Karpas-422 (cell line): ENCODE data around the gene MGAM2. TPM values are rescaled to one million over a fixed set of nuclear protein-coding genes. Genes with fewer than 3 reads are reported as not detected.

Source experiments
- DNase-seq: peaks from one replicate; pipeline ENCODE4 v3.0.0-alpha.2; 2015
- H2AFZ ChIP-seq: fragments of 200-600 bp; sonication (generic); 2 replicates; pipeline ENCODE4 v1.6.1; 2014; ENCODE audit warnings: antibody characterized with exemption, low read length, mixed read lengths
- H3K27ac ChIP-seq: fragments of 200-600 bp; sonication (generic); 2 replicates; pipeline ENCODE4 v1.5.1; 2014; ENCODE audit warnings: mild to moderate bottlenecking, low read length, moderate library complexity
- H3K27me3 ChIP-seq: fragments of 200-600 bp; sonication (generic); 2 replicates; pipeline ENCODE4 v1.6.1; 2014; ENCODE audit warnings: low read length, mixed read lengths
- H3K36me3 ChIP-seq: fragments of 200-600 bp; sonication (generic); 2 replicates; pipeline ENCODE4 v1.6.1; 2014; ENCODE audit warnings: low read length, mixed read lengths; ENCODE audit not compliant: insufficient read depth
- H3K4me1 ChIP-seq: fragments of 200-600 bp; sonication (generic); 2 replicates; pipeline ENCODE4 v1.6.1; 2014; ENCODE audit warnings: mild to moderate bottlenecking, low read length, mixed read lengths
- H3K4me2 ChIP-seq: fragments of 200-600 bp; sonication (generic); 2 replicates; pipeline ENCODE4 v1.6.1; 2014; ENCODE audit warnings: low read length, low read depth, mild to moderate bottlenecking; ENCODE audit not compliant: poor library complexity, severe bottlenecking
- H3K4me3 ChIP-seq: fragments of 200-600 bp; sonication (generic); 2 replicates; pipeline ENCODE4 v1.5.1; 2014; ENCODE audit warnings: mild to moderate bottlenecking, antibody characterized with exemption, low read length, mixed read lengths
- H3K79me2 ChIP-seq: fragments of 200-600 bp; sonication (generic); 2 replicates; pipeline ENCODE4 v1.6.1; 2014; ENCODE audit warnings: mild to moderate bottlenecking, low read length, mixed read lengths
- H3K9ac ChIP-seq: fragments of 200-600 bp; sonication (generic); 2 replicates; pipeline ENCODE4 v1.6.0; 2014; ENCODE audit warnings: low read length
- H3K9me2 ChIP-seq: fragments of 200-600 bp; sonication (generic), shearing (Covaris generic); replicated peaks from 2 replicates; pipeline ENCODE4 v1.6.0; 2014; ENCODE audit warnings: mild to moderate bottlenecking, low read length, moderate library complexity; ENCODE audit not compliant: insufficient read depth
- H3K9me3 ChIP-seq: fragments of 300-700, 200-600 bp; sonication (generic); 2 replicates; pipeline ENCODE4 v1.6.1; 2014; ENCODE audit warnings: low read length, mixed read lengths
- H4K20me1 ChIP-seq: fragments of 200-600 bp; sonication (generic); 2 replicates; pipeline ENCODE4 v1.6.1; 2014; ENCODE audit warnings: mild to moderate bottlenecking, antibody characterized with exemption, low read length, low read depth; ENCODE audit not compliant: insufficient read depth
- total RNA-seq: library from RNA; depleted of rRNA; stranded (reverse); fragments of >200 nt; shearing (Covaris generic); gene quantifications from 2 replicates; pipeline ENCODE4 v1.2.3, GENCODE V29; 2014; ENCODE audit warnings: low replicate concordance

Gene MGAM2
- total RNA-seq, 1 experiment from 2014 or later = not detected

DNA sequence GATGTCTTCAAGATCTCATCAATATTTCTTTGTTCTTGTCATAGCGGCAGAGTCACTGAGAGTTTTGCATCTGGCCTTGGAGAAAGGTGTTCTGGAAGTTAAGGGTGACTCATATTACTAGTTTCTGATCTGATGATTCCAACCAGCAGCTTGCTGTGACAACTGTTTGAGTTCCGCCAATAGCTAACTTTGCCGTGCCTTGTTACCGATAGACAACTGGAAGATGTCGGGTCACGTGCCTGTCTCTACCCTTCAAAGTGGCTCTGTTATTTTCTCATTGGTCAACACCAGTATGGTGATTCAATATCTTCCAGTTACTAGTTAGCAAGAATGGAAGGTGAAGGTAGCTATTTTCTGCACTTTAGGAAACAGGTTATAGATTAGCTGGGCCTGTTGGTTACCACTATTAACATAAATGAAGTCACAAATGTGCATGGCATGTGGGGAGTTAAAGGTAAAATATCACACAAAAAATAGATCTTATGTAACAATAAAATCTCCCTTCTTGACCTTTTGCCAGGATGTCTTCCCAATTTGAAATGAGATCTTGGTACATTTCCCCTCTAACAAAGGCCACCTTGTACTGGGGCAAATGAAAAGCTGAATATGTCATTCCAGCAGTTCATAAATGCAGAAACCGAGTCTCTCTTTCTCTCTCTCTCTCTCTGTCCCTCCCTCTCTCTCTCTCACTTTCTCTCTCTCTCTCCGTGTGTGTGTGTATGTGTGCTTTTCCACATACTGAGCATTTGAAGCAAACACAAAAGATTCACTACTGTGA is 2.6 kb upstream of the MGAM2 start:
- no peak overlapping the region for H3K27ac ChIP-seq
- no peak overlapping the region for H2AFZ ChIP-seq
- no peaks in the 10 kb centered on the region for H3K9me2 ChIP-seq
- no peaks in the 10 kb centered on the region for H3K79me2 ChIP-seq
- no peak overlapping the region for H3K4me3 ChIP-seq
- H3K9me3 ChIP-seq = no peaks in the 10 kb centered on the region
- H3K4me2 ChIP-seq = no peak overlapping the region
- DNase-seq = no peak
- no peaks in the 10 kb centered on the region for H4K20me1 ChIP-seq
- H3K4me1 ChIP-seq = no peaks in the 10 kb centered on the region
- H3K27me3 ChIP-seq = no peaks in the 10 kb centered on the region
- no peak overlapping the region for H3K9ac ChIP-seq
- H3K36me3 ChIP-seq = no peaks in the 10 kb centered on the region

DNA sequence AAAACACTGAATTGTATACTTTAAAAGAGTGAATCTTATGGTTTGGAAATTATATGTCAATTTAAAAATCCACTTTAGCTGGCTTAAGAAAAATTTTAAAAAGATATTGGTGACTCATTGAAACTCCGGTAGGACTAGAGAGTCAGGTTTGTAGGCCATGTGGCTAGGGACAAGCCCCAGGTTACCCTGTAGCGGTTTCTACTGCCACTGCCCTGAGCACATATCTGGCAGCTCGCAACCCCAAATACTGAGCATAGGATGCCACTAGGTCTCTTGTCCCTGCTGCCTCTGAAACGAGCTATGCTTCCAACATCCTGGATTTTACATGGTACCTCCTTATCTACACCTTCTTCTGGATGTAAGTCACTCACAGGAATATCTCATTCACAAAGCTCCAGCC is 1.4 kb upstream of the MGAM2 start:
- no peaks in the 10 kb centered on the region for H4K20me1 ChIP-seq
- H3K27ac ChIP-seq = no peak overlapping the region
- H3K36me3 ChIP-seq = no peaks in the 10 kb centered on the region
- H3K9me2 ChIP-seq = no peaks in the 10 kb centered on the region
- H3K4me3 ChIP-seq = no peak overlapping the region
- no peaks in the 10 kb centered on the region for H3K27me3 ChIP-seq
- no peaks in the 10 kb centered on the region for H3K9me3 ChIP-seq
- H3K79me2 ChIP-seq = no peaks in the 10 kb centered on the region
- DNase-seq = no peak
- no peak overlapping the region for H3K4me2 ChIP-seq
- no peaks in the 10 kb centered on the region for H3K4me1 ChIP-seq
- no peak overlapping the region for H3K9ac ChIP-seq
- H2AFZ ChIP-seq = no peak overlapping the region

DNA sequence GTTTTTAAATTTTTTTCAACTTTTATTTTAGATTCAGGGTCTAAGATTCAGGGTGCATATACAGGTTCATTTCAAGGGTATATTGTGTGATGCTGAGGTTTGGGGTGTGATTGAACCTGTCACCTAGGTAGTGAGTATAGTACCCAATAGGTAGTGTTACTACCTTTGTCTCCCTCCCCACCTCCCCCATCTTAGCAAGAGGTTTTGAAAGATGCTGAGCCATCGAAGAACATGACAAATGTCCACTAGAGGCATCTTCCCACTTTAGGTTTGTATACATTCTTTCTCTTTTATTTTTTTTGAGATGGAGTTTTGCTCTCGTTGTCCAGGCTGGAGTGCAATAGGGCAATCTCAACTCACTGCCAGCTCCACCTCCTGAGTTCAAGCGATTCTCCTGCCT is 880 bp upstream of the MGAM2 start:
- H3K4me1 ChIP-seq = no peaks in the 10 kb centered on the region
- no peaks in the 10 kb centered on the region for H4K20me1 ChIP-seq
- no peak for DNase-seq
- no peaks in the 10 kb centered on the region for H3K9me2 ChIP-seq
- no peak overlapping the region for H2AFZ ChIP-seq
- no peak overlapping the region for H3K4me3 ChIP-seq
- no peaks in the 10 kb centered on the region for H3K36me3 ChIP-seq
- H3K27me3 ChIP-seq = no peaks in the 10 kb centered on the region
- no peak overlapping the region for H3K9ac ChIP-seq
- no peak overlapping the region for H3K4me2 ChIP-seq
- H3K79me2 ChIP-seq = no peaks in the 10 kb centered on the region
- no peak overlapping the region for H3K27ac ChIP-seq
- H3K9me3 ChIP-seq = no peaks in the 10 kb centered on the region

DNA sequence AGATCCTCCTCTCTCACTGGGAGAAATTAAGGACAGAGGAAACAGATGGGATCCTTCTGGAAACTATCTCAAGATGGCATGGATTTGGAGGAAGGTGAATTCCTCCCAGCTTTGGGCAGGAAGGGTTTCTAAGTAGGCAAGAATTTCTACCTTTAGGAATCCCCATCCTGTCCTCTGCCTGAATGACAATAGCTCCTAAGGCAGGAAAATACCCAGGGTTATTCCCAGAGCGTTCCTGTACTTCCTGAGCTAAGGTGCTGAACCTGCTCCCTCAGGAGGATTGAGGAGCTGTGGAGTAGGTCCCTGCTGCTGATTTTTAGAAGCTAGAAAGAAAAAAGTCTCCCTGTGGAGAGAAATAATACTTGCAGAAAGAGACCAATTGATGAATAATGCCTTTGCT is 568 bp downstream of the MGAM2 start:
- Histone ChIP-seq H3K4me2 (no peak overlapping the region), H3K4me1 (no peaks in the 10 kb centered on the region), H3K36me3 (no peaks in the 10 kb centered on the region), H3K27me3 (no peaks in the 10 kb centered on the region), H3K9me2 (no peaks in the 10 kb centered on the region), H3K9ac (no peak overlapping the region), H2AFZ (no peak overlapping the region), H3K79me2 (no peaks in the 10 kb centered on the region), H3K27ac (no peak overlapping the region), H4K20me1 (no peaks in the 10 kb centered on the region), H3K4me3 (no peak overlapping the region), H3K9me3 (no peaks in the 10 kb centered on the region)
- no peak for DNase-seq

DNA sequence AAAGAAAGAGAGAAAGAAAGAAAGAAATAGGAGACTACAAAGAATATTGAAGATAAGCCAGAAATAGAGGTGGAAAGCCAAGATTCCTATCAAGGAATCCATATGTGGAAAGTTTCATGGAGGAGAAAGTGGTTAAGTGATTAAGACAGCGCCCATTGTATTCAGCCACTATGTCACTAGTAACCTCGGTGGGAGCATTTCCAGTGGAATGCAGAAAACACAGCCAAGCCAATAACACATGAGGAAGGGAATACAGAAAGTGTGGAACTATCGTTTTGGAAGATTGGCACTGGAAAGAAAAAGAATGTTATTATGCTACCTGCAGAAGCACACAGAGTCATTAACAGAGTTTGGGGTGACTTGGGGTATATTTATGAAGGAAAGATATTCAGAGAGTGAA is 2.7 kb downstream of the MGAM2 start:
- Histone ChIP-seq H3K27me3 (no peaks in the 10 kb centered on the region), H3K79me2 (no peaks in the 10 kb centered on the region), H3K4me1 (no peaks in the 10 kb centered on the region), H3K27ac (no peak overlapping the region), H3K4me2 (no peak overlapping the region), H3K9ac (no peak overlapping the region), H3K4me3 (no peak overlapping the region), H3K9me3 (no peaks in the 10 kb centered on the region), H3K36me3 (no peaks in the 10 kb centered on the region), H3K9me2 (no peaks in the 10 kb centered on the region), H2AFZ (no peak overlapping the region), H4K20me1 (no peaks in the 10 kb centered on the region)
- no peak for DNase-seq

DNA sequence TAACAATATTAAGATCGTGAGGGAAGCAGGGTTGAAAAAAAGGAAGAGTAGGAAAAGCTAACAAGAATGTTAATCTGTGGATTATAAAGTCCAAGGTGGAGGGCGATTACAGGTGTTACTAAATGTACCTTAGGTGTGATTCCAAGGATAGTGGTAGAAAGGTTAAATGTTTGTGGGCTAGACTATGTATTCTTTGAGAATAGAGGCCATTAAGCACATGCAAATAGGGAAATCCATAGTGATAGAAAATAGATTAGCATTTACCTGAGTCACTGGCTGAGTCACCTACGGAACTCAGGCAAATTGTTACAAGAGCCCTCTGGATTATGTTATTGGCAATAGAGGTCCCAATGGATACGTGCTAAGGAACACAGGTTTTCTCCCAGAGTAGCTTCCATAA is 9.0 kb downstream of the MGAM2 start:
- no peak for DNase-seq
- H3K9me3 ChIP-seq = no peaks in the 10 kb centered on the region
- no peak overlapping the region for H3K9ac ChIP-seq
- H3K27me3 ChIP-seq = no peaks in the 10 kb centered on the region
- no peak overlapping the region for H2AFZ ChIP-seq
- H3K4me3 ChIP-seq = no peak overlapping the region
- H3K4me1 ChIP-seq = no peaks in the 10 kb centered on the region
- H4K20me1 ChIP-seq = no peaks in the 10 kb centered on the region
- no peak overlapping the region for H3K4me2 ChIP-seq
- no peaks in the 10 kb centered on the region for H3K36me3 ChIP-seq
- H3K79me2 ChIP-seq = no peaks in the 10 kb centered on the region
- H3K9me2 ChIP-seq = no peaks in the 10 kb centered on the region
- no peak overlapping the region for H3K27ac ChIP-seq

DNA sequence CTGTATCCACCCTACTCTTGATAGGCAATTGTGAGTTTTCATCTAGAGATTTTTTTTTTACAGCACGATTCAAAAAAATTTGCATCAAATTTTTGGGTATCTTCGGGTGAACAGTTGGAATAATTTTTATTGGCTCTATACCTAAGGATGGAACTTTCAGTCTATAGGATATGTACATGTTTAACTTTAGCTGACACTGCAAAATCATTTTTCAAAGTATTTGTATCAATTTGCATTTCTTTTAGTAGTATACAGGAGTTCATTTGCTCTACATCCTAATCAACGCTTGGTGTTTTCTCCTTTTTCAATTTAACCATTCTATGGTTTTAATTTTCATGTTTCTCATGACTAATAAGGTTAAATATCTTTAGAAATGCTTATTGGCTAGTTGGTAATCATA is 11.7 kb downstream of the MGAM2 start:
- H3K9me2 ChIP-seq = no peaks in the 10 kb centered on the region
- no peaks in the 10 kb centered on the region for H3K36me3 ChIP-seq
- no peak overlapping the region for H3K9ac ChIP-seq
- H3K27me3 ChIP-seq = no peaks in the 10 kb centered on the region
- H3K27ac ChIP-seq = no peak overlapping the region
- H3K4me3 ChIP-seq = no peak overlapping the region
- no peaks in the 10 kb centered on the region for H3K4me1 ChIP-seq
- no peaks in the 10 kb centered on the region for H3K79me2 ChIP-seq
- H3K4me2 ChIP-seq = no peak overlapping the region
- no peaks in the 10 kb centered on the region for H4K20me1 ChIP-seq
- H3K9me3 ChIP-seq = no peaks in the 10 kb centered on the region
- H2AFZ ChIP-seq = no peak overlapping the region
- DNase-seq = no peak

DNA sequence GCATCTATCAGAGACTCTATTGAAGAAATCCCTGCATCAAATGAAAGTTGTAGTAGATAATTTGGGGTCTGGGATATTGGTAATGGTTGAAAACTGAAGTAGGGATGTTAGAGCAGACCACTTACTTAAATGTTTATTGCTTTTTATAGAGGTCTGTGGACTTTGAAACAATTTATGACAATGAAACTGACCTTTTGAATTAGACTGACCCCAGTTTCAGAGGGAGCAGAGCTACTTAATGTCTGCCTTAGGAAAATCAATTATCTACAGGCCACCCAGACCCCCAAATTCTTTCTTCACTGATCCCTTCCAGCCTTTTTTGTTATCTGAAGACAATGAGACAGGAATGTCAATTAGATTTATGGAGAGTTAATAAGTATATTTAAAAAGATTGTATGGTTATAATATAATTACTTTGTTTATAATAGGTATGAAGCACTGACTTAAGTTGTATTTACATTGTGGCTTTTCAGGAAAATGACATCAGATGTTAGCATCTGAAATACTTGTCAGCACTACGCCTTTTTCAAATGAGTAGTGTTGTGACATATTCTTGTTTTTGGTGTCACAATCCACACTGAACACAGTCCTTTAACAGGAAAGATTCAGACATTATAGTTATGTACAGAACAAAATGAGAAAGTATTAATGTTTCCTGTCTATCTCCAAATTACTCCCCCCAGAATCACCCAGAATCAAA is 13.9 kb downstream of the MGAM2 start:
- Histone ChIP-seq H3K9me2 (no peaks in the 10 kb centered on the region), H3K9me3 (no peaks in the 10 kb centered on the region), H3K27me3 (no peaks in the 10 kb centered on the region), H4K20me1 (no peaks in the 10 kb centered on the region), H3K36me3 (no peaks in the 10 kb centered on the region), H3K9ac (no peak overlapping the region), H3K4me3 (no peak overlapping the region), H2AFZ (no peak overlapping the region), H3K4me2 (no peak overlapping the region), H3K27ac (no peak overlapping the region), H3K4me1 (no peaks in the 10 kb centered on the region), H3K79me2 (no peaks in the 10 kb centered on the region)
- no peak for DNase-seq
